Activated CD8-positive, alpha-beta memory T cell treated with anti-CD3 and anti-CD28 coated beads, Interleukin-2, amount 50 U/mL, for 24 hours (primary cell): ENCODE measurements around the gene NDUFS1.
"Not testable (repeated sequence)": the region's sequence is repeated elsewhere in the genome, so short reads cannot be mapped to it uniquely, and the experiment has no call there.

Source experiments
- DNase-seq: peaks from one replicate; pipeline ENCODE4 v3.0.0-alpha.2; 2020; ENCODE audit errors: extremely low read depth

The NDUFS1 gene

DNA sequence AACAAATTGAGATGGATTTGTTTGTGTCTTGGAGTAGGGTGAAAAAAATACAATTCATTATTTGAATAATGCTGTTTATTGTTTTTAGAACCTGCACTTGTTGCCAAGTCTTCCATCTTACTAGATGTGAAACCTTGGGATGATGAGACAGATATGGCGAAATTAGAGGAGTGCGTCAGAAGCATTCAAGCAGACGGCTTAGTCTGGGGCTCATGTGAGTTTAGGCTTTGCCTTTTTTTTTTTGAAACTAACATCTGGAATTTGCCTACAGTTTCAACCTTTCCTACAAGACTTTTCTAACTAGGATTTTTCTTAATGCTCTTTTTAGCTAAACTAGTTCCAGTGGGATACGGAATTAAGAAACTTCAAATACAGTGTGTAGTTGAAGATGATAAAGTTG, 3.2 kb upstream of the NDUFS1 start:
- DNase-seq: not testable (repeated sequence)

DNA sequence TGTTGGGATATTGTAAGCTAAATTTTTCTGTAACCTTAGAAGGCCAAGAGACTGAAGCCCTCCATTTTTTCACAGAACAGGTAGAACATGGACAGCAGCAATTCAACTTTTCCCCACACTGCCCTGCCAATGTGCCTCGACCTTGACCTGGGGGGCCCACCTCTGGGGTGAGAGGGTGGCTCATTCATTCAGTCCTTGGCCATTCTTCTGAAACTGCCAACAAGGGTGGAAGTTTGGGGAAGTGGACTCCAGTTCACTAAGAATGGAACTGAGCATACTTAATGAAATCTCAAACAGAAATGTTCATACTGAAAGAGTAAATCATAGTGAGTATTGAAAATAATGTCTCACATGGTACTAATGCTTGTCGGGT, 1.5 kb upstream of the NDUFS1 start:
- no peak for DNase-seq

GRCh38 chr2:206160125-206160806, 1.0 kb upstream of the NDUFS1 start:
- no peak for DNase-seq

DNA sequence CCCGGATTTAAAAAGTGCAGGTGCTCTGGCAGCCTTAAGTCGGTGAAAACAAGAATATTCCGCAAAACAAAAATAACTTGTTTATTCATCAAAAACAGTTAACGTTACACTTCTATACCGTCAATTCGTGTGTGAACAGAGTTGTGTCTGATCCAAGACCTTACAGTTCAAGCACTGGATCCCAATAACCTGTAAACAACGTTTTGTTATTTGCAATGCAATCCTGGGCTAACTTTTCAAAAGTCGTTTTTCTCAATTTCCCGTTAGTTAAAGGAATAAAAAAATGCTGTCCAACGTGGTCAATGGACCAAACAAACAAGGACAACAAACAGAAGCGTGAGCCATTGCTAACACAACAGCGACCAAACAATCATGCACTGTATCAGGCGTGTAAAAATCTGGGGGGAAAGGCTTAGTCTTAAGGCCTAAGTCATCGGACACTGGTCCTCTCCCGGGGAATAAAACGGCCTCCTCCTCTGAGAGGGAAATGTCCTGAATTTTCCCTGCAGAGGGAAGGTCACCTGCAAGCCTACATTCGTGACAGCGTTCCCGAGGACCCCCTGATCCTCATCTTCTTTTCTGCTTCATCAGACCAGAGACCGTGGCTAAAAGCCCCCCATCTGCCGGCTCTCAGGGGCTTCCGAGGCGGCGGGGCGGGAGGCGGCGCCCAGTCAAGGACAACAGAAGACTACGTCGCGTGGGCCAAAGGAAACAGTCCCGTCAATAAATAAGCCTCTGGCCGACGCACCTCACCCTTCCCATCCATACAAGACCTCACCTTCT, 490 bp downstream of the NDUFS1 start:
- no peak for DNase-seq

- DNase-seq: not testable (repeated sequence)
Observed at GRCh38 chr2:206157014-206157413, 2.2 kb downstream of the NDUFS1 start.

- no peak for DNase-seq
Observed at GRCh38 chr2:206154197-206154596, 5.0 kb downstream of the NDUFS1 start.

DNA sequence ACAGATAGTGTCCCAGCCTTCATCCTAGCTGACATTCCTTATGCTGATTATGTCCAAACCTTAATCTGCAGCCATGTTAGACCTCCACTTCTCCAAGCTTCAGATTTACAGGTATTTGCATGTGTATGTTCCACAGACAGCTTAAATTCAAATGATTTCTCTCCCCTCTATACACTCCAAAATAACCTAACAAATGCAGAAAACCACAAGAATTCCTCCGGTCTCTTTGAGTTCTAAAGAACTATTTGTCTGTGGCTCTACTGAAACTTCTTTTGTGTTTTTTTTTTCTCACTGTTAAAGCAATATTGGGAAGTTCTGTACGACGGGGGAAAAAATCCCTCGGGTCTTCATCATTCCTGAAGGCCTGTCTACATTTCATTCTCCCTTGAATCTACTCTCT, 8.6 kb downstream of the NDUFS1 start:
- no peak for DNase-seq

DNA sequence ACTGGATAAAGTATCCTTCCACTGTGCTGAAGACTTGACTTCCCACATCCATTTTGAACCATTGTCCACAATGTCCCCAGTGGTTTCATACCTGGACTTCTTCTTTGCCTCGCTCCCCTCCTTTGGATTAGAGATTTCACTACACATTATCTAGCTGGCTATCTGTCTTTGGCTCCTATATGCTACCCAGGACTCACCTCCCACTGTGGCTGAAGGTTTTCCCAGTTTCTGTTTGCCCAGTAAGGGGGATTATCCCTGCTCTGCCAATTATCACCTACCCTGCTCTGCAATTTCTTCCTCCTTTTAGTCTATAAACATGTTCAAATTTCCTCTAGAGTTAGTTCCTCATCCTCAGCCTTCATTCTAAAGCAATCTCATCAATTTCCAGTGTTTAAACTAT, 9.1 kb downstream of the NDUFS1 start:
- no peak for DNase-seq

- DNase-seq: no peak
Observed at GRCh38 chr2:206149330-206149729, 9.9 kb downstream of the NDUFS1 start.

DNA sequence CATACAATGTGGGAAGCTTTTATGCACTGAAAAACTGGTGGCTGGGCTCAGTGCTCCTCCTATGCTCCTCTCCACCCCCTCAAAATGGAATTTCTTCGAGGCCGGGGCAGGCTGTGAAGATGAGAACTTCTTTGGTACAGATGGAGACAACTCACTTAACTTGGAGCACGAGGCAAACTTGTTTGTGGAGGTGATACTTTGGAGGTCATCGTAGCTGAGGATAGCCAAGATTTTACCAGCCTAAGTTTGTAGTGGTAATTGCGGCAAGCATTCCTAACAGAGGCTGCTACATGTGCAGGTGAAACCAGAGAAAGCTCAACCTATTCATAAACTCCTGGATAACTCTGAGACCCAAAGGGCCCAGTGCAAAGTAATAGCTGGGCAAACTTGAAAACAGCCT, 13.6 kb downstream of the NDUFS1 start:
- DNase-seq: no peak

DNA sequence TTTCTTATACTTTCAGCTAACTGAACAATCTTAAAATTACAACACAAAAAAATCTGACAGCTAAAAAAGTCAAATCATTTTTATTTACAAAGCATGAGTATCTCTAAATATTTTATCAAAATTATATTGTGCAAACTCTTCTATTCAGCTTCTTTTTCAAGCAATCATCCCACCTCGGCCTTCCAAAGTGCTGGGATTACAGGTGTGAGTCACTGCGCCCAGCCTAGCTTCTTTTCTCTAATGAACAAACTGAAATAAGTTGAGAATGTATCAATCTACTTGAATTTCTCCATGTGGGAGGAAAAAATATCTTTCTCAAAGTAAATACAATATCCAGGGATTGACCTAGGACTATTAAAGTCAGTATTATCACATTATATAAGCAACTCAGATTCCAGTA, 14.9 kb downstream of the NDUFS1 start:
- no peak for DNase-seq

DNA sequence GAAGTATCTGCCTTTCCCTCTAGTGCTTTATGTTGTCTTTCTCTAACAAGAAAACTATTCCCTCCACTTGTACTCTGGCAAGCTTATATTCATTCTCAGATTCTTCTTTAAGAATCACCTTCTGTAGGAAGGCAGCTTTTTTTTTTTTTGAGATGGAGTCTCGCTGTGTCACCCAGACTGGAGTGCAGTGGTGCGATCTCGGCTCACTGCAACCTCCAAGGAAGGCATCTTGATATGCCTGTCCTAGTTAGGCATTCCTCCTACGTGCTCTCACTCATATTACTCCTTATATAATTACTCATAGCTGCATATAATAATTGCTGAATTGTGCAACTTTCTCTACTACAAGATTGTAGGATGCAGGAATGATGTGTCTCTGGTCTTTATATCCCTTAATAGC, 15.8 kb downstream of the NDUFS1 start:
- no peak for DNase-seq

- no peak for DNase-seq
Observed at GRCh38 chr2:206127656-206128055, 31.6 kb downstream of the NDUFS1 start.

DNA sequence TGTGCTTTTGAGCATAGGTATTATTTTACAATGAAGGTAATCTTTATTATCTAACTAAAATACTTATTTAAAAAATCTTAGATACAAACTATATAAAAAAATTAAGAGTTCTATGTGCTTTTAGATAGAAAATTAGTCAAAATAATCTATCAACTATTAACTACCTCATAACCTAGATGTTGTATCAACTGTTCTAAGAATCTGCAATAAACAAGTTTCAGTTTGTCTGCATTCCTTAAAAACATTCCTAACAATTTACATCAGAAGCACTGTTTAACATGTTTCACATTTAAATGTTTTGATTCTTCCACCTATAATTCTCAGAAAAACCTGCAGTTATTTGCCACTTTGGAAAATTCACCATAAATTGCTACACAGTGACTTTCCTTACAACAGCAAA, 33.3 kb downstream of the NDUFS1 start:
- DNase-seq: no peak

GRCh38 chr2:206122569-206122968, 36.7 kb downstream of the NDUFS1 start:
- not testable (repeated sequence) for DNase-seq

- DNase-seq: no peak
Observed at GRCh38 chr2:206116278-206116677, 43.0 kb downstream of the NDUFS1 start.

- no peak for DNase-seq
Observed at GRCh38 chr2:206115026-206115578, 44.1 kb downstream of the NDUFS1 start.

DNA sequence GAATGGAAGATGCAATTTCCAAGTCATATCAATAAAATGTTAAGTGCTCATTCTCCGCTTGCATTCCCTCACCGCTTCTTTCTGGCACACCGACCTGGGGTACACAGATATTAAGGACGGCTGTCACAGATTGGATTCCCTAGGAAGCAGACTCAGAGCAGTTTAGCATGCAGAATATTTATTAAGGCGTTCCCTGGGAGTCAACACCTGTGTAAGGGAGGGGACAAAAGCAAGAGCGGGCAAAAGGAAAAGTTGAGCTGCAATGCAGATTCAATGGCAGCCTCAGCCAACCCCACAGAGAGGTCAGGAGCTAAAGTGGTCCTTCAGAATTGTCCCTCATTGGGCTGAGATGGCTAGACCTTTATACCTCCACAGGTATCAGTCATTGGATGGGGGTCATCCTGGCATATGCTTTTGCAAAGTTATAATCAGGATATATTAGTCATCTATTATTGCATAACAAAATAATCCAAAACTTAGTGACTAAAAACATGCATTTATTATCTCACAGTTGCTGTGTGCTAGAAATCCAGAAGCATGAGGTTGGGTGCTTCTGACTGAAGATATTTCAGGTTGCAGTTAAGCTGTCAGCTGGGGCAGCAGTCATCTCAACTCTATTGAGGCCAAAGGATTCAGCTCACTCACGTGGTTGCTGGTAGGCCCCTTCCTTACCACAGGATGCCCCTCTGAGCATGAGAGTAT, 46.2 kb downstream of the NDUFS1 start:
- no peak for DNase-seq

GRCh38 chr2:206112108-206112507, 47.1 kb downstream of the NDUFS1 start:
- no peak for DNase-seq

DNA sequence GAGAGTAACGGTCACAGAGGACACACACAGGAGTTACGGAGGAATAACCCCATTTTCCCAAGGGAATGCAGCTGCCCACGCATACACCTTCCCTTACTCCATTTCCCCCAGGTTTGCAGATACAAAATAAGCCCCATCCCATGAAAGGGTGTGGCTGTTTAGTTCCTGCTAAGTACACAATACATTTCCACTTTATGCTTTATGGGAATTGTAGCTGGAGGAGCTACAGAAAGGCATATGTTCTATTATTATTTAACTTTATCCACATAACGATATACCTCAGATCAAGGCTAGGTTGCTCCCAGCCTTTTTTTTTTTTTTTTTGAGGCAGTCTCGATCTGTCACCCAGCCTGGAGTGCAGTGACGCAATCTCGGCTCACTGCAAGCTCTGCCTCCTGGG, 50.5 kb downstream of the NDUFS1 start:
- DNase-seq: no peak

- DNase-seq: no peak
Observed at GRCh38 chr2:206105541-206105940, 53.7 kb downstream of the NDUFS1 start.

DNA sequence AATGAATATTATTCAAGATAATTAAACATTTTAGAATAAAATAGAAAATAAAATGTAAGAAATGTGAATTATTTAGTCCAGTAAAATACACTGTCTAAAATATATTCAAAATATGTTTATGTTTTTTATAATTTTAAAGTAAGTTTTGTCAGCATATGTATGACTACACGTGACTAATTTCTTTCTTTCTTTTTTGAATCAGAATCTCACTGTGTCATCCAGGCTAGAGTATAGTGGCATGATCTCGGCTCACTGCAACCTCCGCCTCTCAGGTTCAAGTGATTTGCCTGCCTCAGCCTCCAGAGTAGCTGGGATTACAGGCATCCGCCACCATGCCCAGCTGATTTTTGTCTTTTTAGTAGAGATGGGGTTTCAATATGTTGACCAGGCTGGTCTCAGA, 54.2 kb downstream of the NDUFS1 start:
- no peak for DNase-seq

DNA sequence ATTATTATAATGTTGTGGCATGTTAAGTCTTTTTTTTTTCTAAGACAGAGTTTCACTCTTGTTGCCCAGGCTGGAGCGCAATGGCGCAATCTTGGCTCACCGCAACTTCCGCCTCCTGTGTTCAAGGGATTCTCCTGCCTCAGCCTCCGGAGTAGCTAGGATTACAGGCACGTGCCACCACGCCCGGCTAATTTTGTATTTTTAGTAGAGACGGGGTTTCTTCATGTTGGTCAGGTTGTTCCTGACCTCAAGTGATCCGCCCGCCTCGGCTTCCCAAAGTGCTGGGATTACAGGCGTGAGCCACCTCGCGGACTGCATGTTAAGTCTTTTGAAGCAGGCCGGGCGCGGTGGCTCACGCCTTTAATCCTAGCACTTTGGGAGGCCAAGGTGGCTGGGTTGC, 60.4 kb downstream of the NDUFS1 start:
- DNase-seq: not testable (repeated sequence)
